BJ (cell line): ENCODE measurements around the gene TAPT1. TPM values are rescaled to one million over a fixed set of nuclear protein-coding genes. Genes with fewer than 3 reads are reported as not detected.

Source experiments
- CTCF ChIA-PET: fragments of 350-600 bp; formaldehyde crosslinking; extraction: SDS; loops from one replicate; lab custom pipeline; 2021; ENCODE audit warnings: antibody characterized with exemption, inconsistent platforms; lab: Yijun Ruan, JAX
- POLR2A ChIA-PET: fragments of 300-600 bp; sonication (Branson Sonifier 250); formaldehyde crosslinking; extraction: SDS; loops from one replicate; lab custom pipeline; 2021; ENCODE audit warnings: antibody characterized with exemption; lab: Charles Lee
- DNase-seq: peaks from one replicate; pipeline ENCODE4 v3.0.0-alpha.2; 2011; ENCODE audit warnings: low read depth
- H3K27me3 ChIP-seq: 2 replicates; pipeline ENCODE4 v1.6.0; 2011; ENCODE audit warnings: low read length; ENCODE audit not compliant: control insufficient read depth, insufficient read depth
- H3K36me3 ChIP-seq: 2 replicates; pipeline ENCODE4 v1.5.1; 2011; ENCODE audit warnings: low read length; ENCODE audit not compliant: control insufficient read depth, insufficient read depth
- H3K4me3 ChIP-seq: 2 replicates; pipeline ENCODE4 v1.5.1; 2011; ENCODE audit warnings: low read depth, mild to moderate bottlenecking, control low read depth, low read length
- CTCF ChIP-seq: IDR thresholded peaks from 2 replicates; pipeline ENCODE4 v1.5.1; 2011; ENCODE audit warnings: low read depth, mild to moderate bottlenecking, control low read depth, inconsistent platforms, low read length, moderate library complexity; ENCODE audit not compliant: insufficient read depth
- polyA plus RNA-seq: library from polyadenylated mRNA; depleted of rRNA; stranded (reverse); fragments of >200 nt; gene quantifications from 2 replicates; pipeline ENCODE4 v1.2.3, GENCODE V29; 2011

Gene TAPT1
- polyA plus RNA-seq, 1 experiment = 7.8 TPM

DNA sequence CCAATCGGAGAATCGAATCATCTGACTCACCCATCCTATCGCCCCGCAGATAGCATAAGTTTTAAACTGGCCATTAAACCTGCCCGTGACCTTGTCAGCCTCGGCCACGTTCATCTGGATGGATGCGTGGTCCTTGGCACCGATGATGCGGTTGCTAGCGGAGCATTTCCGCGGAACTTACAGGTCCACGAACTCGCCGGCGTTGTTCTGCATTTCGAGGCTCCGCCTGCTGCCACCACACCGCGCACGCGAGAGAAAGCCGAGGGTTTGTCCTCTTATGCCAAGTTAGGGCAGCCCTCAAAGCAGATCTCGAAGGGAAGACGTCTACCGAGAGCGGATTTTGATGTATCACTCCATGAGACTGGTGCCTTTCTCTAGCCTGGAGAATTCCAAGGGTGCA lies 30.1 kb upstream of the TAPT1 start:
- TF ChIP-seq CTCF = no peak
- no peak overlapping the region for H3K4me3 ChIP-seq
- CTCF ChIA-PET = no interaction called here
- POLR2A ChIA-PET = no interaction called here
- H3K36me3 ChIP-seq = no peaks in the 10 kb centered on the region
- no peaks in the 10 kb centered on the region for H3K27me3 ChIP-seq
- no peak for DNase-seq

DNA sequence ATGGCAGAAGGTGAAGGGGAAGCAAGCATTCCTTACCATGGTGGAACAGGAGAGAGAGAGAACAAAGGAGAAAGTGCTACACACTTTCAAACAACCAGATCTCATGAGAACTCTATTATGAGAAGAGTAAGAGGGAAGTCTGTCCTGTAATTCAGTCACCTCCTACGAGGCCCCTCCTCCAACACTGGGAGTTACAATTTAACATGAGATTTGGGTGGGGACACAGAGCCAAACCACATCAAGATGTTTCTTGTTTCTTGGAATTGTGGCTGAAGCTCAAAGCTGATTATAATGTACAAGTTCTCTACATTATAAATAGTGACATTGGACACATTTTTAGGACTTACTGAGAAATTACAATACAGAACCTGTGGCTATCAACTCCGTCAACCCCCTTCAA lies 29.5 kb upstream of the TAPT1 start:
- no peak for TF ChIP-seq CTCF
- no peaks in the 10 kb centered on the region for H3K27me3 ChIP-seq
- POLR2A ChIA-PET = no interaction called here
- H3K4me3 ChIP-seq = no peak overlapping the region
- no peaks in the 10 kb centered on the region for H3K36me3 ChIP-seq
- CTCF ChIA-PET = no interaction called here
- DNase-seq = no peak

- Histone ChIP-seq H3K4me3 (no peak overlapping the region), H3K36me3 (no peaks in the 10 kb centered on the region), H3K27me3 (no peaks in the 10 kb centered on the region)
- no peak for TF ChIP-seq CTCF
- POLR2A ChIA-PET = no interaction called here
- peak; percentile 47 for DNase-seq
- CTCF ChIA-PET = interaction anchor here (0.6 to 1.2 kb wide), 2 partner anchors 10 to 13 kb away, joined by 3 read pairs; no protein-coding TSS in a partner anchor
These were observed 27.1 kb upstream of the TAPT1 start for GRCh38 chr4:16253127-16253960.

GRCh38 chr4:16250661-16251365 lies 24.5 kb upstream of the TAPT1 start:
- no peaks in the 10 kb centered on the region for H3K36me3 ChIP-seq
- CTCF ChIA-PET = interaction anchor here (1.4 kb wide), 1 partner anchor 45 kb away, joined by 5 read pairs; no protein-coding TSS in a partner anchor
- POLR2A ChIA-PET = no interaction called here

More at GRCh38 chr4:16250661-16251365, 24.5 kb upstream of the TAPT1 start:
- Histone ChIP-seq H3K27me3 (no peaks in the 10 kb centered on the region), H3K4me3 (no peak overlapping the region)
- TF ChIP-seq CTCF = no peak
- DNase-seq = no peak
